Left ventricle myocardium inferior (tissue), 1 donor: ENCODE data around the gene TPMT. TPM values are rescaled to one million over a fixed set of nuclear protein-coding genes. Genes with fewer than 3 reads are reported as not detected.

Source experiments
- DNase-seq: peaks from one replicate; pipeline ENCODE4 v3.0.0-alpha.2; 2020
- H3K27ac ChIP-seq: fragments of 200-600 bp; replicated peaks from 2 replicates; pipeline ENCODE4 v1.8.0; 2021
- H3K27me3 ChIP-seq: fragments of 200-600 bp; 2 replicates; pipeline ENCODE4 v1.8.0; 2021; ENCODE audit warnings: low read depth
- H3K36me3 ChIP-seq: fragments of 200-600 bp; 2 replicates; pipeline ENCODE4 v1.8.0; 2021
- H3K4me1 ChIP-seq: fragments of 200-600 bp; 2 replicates; pipeline ENCODE4 v1.8.0; 2021
- H3K4me3 ChIP-seq: fragments of 200-600 bp; 2 replicates; pipeline ENCODE4 v1.8.0; 2021; ENCODE audit warnings: mild to moderate bottlenecking, moderate library complexity
- H3K9me3 ChIP-seq: fragments of 200-600 bp; replicated peaks from 2 replicates; pipeline ENCODE4 v1.8.0; 2021
- intact Hi-C: fragments of 100-400 bp; cut with micrococcal nuclease; formaldehyde crosslinking; loops from one replicate; pipeline ENCODE4 v1.11.0; 2022
- total RNA-seq: library from RNA; stranded (reverse); fragmentation: NEBNext Ultra II Directional; extraction: Animal tissue kit (Norgen Biotek cat#: 25700); gene quantifications from one replicate; pipeline ENCODE4 v1.2.1, GENCODE V29; 2021
- TF ChIP-seq, protein P1 (sequence below): fragments of 200-600 bp; IDR thresholded peaks from 2 replicates; pipeline ENCODE4 v1.8.0; 2021; ENCODE audit warnings: antibody characterized with exemption, mild to moderate bottlenecking, borderline replicate concordance
- donor health status: DM: no; HTN: yes; CAD: no; lungs with severe emphysema.

Gene TPMT
- total RNA-seq, 1 donor from 2014 or later: 14.1 TPM

DNA sequence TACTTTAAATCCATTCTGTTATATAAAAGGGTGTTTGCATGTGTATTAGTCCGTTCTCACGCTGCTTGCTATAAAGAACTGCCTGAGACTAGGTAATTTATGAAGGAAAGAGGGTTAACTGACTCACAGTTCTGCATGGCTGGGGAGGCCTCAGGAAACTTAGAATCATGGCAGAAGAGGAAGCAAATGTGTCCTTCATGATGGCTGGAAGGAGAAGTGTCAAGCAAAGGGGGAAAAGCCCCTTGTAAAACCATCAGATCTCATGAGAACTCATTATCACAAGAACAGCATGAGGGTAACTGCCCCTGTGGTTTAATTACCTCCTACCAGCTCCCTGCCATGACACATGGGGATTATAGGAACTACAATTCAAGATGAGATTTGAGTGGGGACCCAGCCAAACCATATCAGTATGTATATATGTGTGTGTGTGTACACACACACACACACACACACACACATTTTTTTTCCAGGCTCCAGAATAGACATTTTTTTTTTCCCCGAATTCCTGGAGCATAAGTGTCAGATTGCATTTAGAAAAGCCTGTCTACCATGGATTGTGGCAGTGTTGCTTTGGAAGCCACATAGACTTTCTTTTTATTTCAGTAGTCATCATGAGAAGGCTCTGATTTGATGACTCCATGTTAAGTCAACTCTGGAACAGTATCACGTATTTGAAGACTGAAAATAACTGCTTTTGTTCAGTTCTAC, 31.8 kb upstream of the TPMT start:
- peaks cover 6% of the 10 kb centered on the region for H3K36me3 ChIP-seq
- no peak for DNase-seq
- no peak overlapping the region for H3K27ac ChIP-seq
- H3K27me3 ChIP-seq: no peaks in the 10 kb centered on the region
- intact Hi-C loops: no loop called here
- H3K4me1 ChIP-seq: peaks cover 11% of the 10 kb centered on the region
- TF ChIP-seq, protein P1, sequence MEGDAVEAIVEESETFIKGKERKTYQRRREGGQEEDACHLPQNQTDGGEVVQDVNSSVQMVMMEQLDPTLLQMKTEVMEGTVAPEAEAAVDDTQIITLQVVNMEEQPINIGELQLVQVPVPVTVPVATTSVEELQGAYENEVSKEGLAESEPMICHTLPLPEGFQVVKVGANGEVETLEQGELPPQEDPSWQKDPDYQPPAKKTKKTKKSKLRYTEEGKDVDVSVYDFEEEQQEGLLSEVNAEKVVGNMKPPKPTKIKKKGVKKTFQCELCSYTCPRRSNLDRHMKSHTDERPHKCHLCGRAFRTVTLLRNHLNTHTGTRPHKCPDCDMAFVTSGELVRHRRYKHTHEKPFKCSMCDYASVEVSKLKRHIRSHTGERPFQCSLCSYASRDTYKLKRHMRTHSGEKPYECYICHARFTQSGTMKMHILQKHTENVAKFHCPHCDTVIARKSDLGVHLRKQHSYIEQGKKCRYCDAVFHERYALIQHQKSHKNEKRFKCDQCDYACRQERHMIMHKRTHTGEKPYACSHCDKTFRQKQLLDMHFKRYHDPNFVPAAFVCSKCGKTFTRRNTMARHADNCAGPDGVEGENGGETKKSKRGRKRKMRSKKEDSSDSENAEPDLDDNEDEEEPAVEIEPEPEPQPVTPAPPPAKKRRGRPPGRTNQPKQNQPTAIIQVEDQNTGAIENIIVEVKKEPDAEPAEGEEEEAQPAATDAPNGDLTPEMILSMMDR: no peak
- no peak overlapping the region for H3K4me3 ChIP-seq
- no peaks in the 10 kb centered on the region for H3K9me3 ChIP-seq

DNA sequence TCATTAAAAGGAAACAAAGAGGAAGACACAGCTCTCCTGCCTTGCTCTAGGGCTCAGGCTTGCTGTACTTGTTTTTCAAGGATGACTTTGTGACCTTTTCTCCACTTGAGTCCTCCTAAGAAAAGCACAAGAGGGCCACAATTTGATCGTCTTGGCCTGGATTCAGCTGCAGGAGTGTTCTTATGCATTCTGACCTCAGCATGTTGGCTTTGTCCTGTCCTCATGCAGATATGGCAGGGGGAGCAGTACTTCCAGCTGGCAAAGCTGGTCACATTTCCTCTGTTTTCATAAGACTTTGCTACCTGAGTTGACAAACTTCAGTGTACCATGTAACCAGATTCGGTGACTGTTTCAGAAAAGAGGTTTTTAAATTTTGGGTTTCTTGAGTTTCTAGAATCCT, 31.2 kb upstream of the TPMT start:
- DNase-seq: no peak
- H3K27ac ChIP-seq: no peak overlapping the region
- H3K9me3 ChIP-seq: no peaks in the 10 kb centered on the region
- no peak overlapping the region for H3K4me3 ChIP-seq
- TF ChIP-seq, protein P1: no peak
- H3K27me3 ChIP-seq: no peaks in the 10 kb centered on the region
- intact Hi-C loops: no loop called here
- peaks cover 11% of the 10 kb centered on the region for H3K4me1 ChIP-seq
- no peaks in the 10 kb centered on the region for H3K36me3 ChIP-seq

DNA sequence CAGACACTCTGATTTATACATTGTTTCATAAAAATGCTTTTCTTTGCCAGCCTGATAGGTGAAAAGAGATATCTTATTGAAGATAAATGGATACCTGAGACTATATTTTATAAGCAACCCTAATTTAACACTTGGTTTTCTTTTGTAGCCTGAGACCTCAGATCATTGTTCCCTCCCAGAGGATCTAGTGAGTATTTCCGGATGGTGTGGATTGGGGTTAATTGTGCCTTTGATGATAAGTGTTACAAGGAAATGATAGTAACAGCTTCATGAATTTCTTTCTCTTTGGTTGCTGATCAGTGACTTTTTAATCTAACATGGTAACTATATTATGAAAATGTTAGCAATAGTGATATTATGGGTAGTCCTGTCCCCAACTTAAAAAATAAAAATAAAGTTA, 30.7 kb upstream of the TPMT start:
- Histone ChIP-seq H3K27ac (no peak overlapping the region), H3K9me3 (no peaks in the 10 kb centered on the region), H3K4me1 (peaks cover 11% of the 10 kb centered on the region), H3K27me3 (no peaks in the 10 kb centered on the region), H3K4me3 (no peak overlapping the region), H3K36me3 (no peaks in the 10 kb centered on the region)
- DNase-seq: no peak
- intact Hi-C loops: no loop called here
- TF ChIP-seq, protein P1: no peak

DNA sequence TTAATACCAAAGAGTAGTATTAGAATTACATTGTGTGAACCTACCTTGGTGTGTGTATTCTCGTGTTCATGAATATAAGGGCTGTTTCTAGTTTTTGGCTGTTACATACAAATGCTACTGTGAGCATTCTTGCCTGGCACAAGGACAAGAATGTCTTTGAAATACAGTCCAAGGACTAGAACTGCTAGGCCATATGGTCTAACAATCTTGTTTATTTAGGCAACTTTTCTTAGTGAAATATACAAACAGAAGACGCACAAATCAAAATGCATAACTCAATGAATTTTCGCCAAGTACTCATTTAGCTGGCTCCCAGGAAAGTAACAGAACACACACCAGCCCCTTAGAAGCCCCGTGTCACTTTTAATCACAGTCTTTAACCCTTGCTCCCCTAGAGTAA, 28.9 kb upstream of the TPMT start:
- intact Hi-C loops: no loop called here
- Histone ChIP-seq H3K27ac (no peak overlapping the region), H3K27me3 (no peaks in the 10 kb centered on the region), H3K36me3 (no peaks in the 10 kb centered on the region), H3K4me3 (no peak overlapping the region), H3K4me1 (peaks cover 11% of the 10 kb centered on the region), H3K9me3 (no peaks in the 10 kb centered on the region)
- no peak for DNase-seq
- TF ChIP-seq, protein P1: no peak

DNA sequence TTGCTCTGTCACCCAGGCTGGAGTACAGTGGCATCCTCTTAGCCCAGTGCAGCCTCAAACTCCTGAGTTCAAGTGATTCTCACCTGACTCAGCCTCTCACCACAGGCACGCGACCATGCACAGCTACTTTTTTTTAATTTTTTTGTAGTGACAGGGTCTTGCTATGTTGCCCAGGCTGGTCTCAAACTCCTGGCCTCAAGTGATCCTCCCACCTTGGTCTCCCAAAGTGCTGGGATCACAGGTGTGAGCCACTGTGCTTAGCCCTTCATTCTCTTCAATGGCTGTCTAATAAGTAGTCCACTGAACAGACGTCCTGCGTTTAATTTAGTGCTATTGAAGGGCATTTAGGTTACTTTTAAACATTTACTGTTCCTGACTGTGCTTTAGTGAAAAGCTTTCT, 27.7 kb upstream of the TPMT start:
- TF ChIP-seq, protein P1: no peak
- Histone ChIP-seq H3K27ac (no peak overlapping the region), H3K36me3 (no peaks in the 10 kb centered on the region), H3K4me1 (peaks cover 11% of the 10 kb centered on the region), H3K9me3 (no peaks in the 10 kb centered on the region), H3K27me3 (no peaks in the 10 kb centered on the region), H3K4me3 (no peak overlapping the region)
- intact Hi-C loops: no loop called here
- DNase-seq: no peak
